Activated naive CD8-positive, alpha-beta T cell (primary cell): Measurements from ENCODE around the gene GRB10.

Experiments used
- H3K27ac Mint-ChIP-seq: one replicate; pipeline ENCODE4 v1.8.0; 2021; ENCODE audit warnings: mixed read lengths
- H3K27me3 Mint-ChIP-seq: one replicate; pipeline ENCODE4 v1.8.0; 2021; ENCODE audit warnings: mixed read lengths
- H3K36me3 Mint-ChIP-seq: one replicate; pipeline ENCODE4 v1.8.0; 2021; ENCODE audit warnings: mixed read lengths
- H3K4me1 Mint-ChIP-seq: one replicate; pipeline ENCODE4 v1.8.0; 2021; ENCODE audit warnings: low read depth, mixed read lengths
- H3K4me3 Mint-ChIP-seq: one replicate; pipeline ENCODE4 v1.8.0; 2021; ENCODE audit warnings: mild to moderate bottlenecking, mixed read lengths
- H3K9me3 Mint-ChIP-seq: one replicate; pipeline ENCODE4 v1.8.0; 2021; ENCODE audit warnings: low read depth, mixed read lengths

Gene GRB10

GRCh38 chr7:50564640-50565558 is 217.8 kb downstream of the GRB10 start, which contains the start of gene DDC:
Gene DDC, minus strand, starts transcription at chr7:50565405. Its CDS starts 21,320 bp downstream, at chr7:50544085.
- H3K27ac Mint-ChIP-seq = no peak within 1 kb of the TSS

GRCh38 chr7:50564171-50564570 is 218.5 kb downstream of the GRB10 start:
- no peaks in the 10 kb centered on the region for H3K36me3 Mint-ChIP-seq
- no peaks in the 10 kb centered on the region for H3K4me1 Mint-ChIP-seq
- H3K27me3 Mint-ChIP-seq = peaks cover under 1% of the 10 kb centered on the region
- no peaks in the 10 kb centered on the region for H3K9me3 Mint-ChIP-seq
- no peak overlapping the region for H3K27ac Mint-ChIP-seq
- no peak overlapping the region for H3K4me3 Mint-ChIP-seq

More at GRCh38 chr7:50564640-50565558, 217.8 kb downstream of the GRB10 start, which contains the start of gene DDC:
- H3K36me3 Mint-ChIP-seq = no peaks in the 10 kb centered on the region
- H3K9me3 Mint-ChIP-seq = no peaks in the 10 kb centered on the region
- H3K4me3 Mint-ChIP-seq = no peak within 1 kb of the TSS
- no peaks in the 10 kb centered on the region for H3K27me3 Mint-ChIP-seq
- H3K4me1 Mint-ChIP-seq = no peaks in the 10 kb centered on the region

- no peak overlapping the region for H3K27ac Mint-ChIP-seq
These were observed 220.6 kb downstream of the GRB10 start for GRCh38 chr7:50562136-50562535.

GRCh38 chr7:50560865-50561351 is 221.8 kb downstream of the GRB10 start:
- no peak overlapping the region for H3K4me3 Mint-ChIP-seq
- no peaks in the 10 kb centered on the region for H3K36me3 Mint-ChIP-seq
- H3K27me3 Mint-ChIP-seq = peaks cover 11% of the 10 kb centered on the region
- H3K27ac Mint-ChIP-seq = no peak overlapping the region
- no peaks in the 10 kb centered on the region for H3K9me3 Mint-ChIP-seq
- no peaks in the 10 kb centered on the region for H3K4me1 Mint-ChIP-seq

More at GRCh38 chr7:50562136-50562535, 220.6 kb downstream of the GRB10 start:
- no peaks in the 10 kb centered on the region for H3K4me1 Mint-ChIP-seq
- no peaks in the 10 kb centered on the region for H3K9me3 Mint-ChIP-seq
- peaks cover 7% of the 10 kb centered on the region for H3K27me3 Mint-ChIP-seq
- H3K4me3 Mint-ChIP-seq = no peak overlapping the region
- H3K36me3 Mint-ChIP-seq = no peaks in the 10 kb centered on the region

- peaks cover 11% of the 10 kb centered on the region for H3K27me3 Mint-ChIP-seq
- no peaks in the 10 kb centered on the region for H3K4me1 Mint-ChIP-seq
- H3K9me3 Mint-ChIP-seq = no peaks in the 10 kb centered on the region
- no peak overlapping the region for H3K27ac Mint-ChIP-seq
- H3K36me3 Mint-ChIP-seq = no peaks in the 10 kb centered on the region
- no peak overlapping the region for H3K4me3 Mint-ChIP-seq
These were observed 222.8 kb downstream of the GRB10 start for GRCh38 chr7:50559881-50560280.

GRCh38 chr7:50558294-50559053 is 224.2 kb downstream of the GRB10 start:
- Mint-ChIP-seq H3K4me3 (no peak overlapping the region), H3K27ac (no peak overlapping the region), H3K36me3 (no peaks in the 10 kb centered on the region), H3K4me1 (no peaks in the 10 kb centered on the region), H3K9me3 (no peaks in the 10 kb centered on the region), H3K27me3 (peaks cover 11% of the 10 kb centered on the region)

- Mint-ChIP-seq H3K4me3 (no peak overlapping the region), H3K9me3 (no peaks in the 10 kb centered on the region), H3K4me1 (no peaks in the 10 kb centered on the region), H3K27ac (no peak overlapping the region), H3K36me3 (no peaks in the 10 kb centered on the region), H3K27me3 (peaks cover 11% of the 10 kb centered on the region)
These were observed 225.6 kb downstream of the GRB10 start for GRCh38 chr7:50557099-50557498.

GRCh38 chr7:50556247-50556991 is 226.3 kb downstream of the GRB10 start:
- H3K27ac Mint-ChIP-seq = no peak overlapping the region
- peaks cover 11% of the 10 kb centered on the region for H3K27me3 Mint-ChIP-seq
- H3K36me3 Mint-ChIP-seq = no peaks in the 10 kb centered on the region
- no peaks in the 10 kb centered on the region for H3K9me3 Mint-ChIP-seq
- H3K4me1 Mint-ChIP-seq = no peaks in the 10 kb centered on the region
- H3K4me3 Mint-ChIP-seq = no peak overlapping the region

GRCh38 chr7:50555594-50556140 is 227.0 kb downstream of the GRB10 start:
- no peak overlapping the region for H3K27ac Mint-ChIP-seq
- H3K27me3 Mint-ChIP-seq = peaks cover 11% of the 10 kb centered on the region
- H3K4me1 Mint-ChIP-seq = no peaks in the 10 kb centered on the region
- H3K36me3 Mint-ChIP-seq = no peaks in the 10 kb centered on the region
- H3K4me3 Mint-ChIP-seq = no peak overlapping the region
- H3K9me3 Mint-ChIP-seq = no peaks in the 10 kb centered on the region

- no peaks in the 10 kb centered on the region for H3K36me3 Mint-ChIP-seq
- no peak overlapping the region for H3K4me3 Mint-ChIP-seq
- H3K9me3 Mint-ChIP-seq = no peaks in the 10 kb centered on the region
- H3K27me3 Mint-ChIP-seq = peaks cover 11% of the 10 kb centered on the region
- no peaks in the 10 kb centered on the region for H3K4me1 Mint-ChIP-seq
- H3K27ac Mint-ChIP-seq = no peak overlapping the region
These were observed 228.0 kb downstream of the GRB10 start for GRCh38 chr7:50554431-50555322.

GRCh38 chr7:50553973-50554372 is 228.7 kb downstream of the GRB10 start:
- Mint-ChIP-seq H3K4me1 (no peaks in the 10 kb centered on the region), H3K9me3 (no peaks in the 10 kb centered on the region), H3K4me3 (no peak overlapping the region), H3K27ac (no peak overlapping the region), H3K36me3 (no peaks in the 10 kb centered on the region), H3K27me3 (peaks cover 8% of the 10 kb centered on the region)

GRCh38 chr7:50552921-50553320 is 229.8 kb downstream of the GRB10 start:
- H3K9me3 Mint-ChIP-seq = no peaks in the 10 kb centered on the region
- no peak overlapping the region for H3K27ac Mint-ChIP-seq
- H3K27me3 Mint-ChIP-seq = peaks cover 5% of the 10 kb centered on the region
- no peaks in the 10 kb centered on the region for H3K36me3 Mint-ChIP-seq
- no peak overlapping the region for H3K4me3 Mint-ChIP-seq
- no peaks in the 10 kb centered on the region for H3K4me1 Mint-ChIP-seq

GRCh38 chr7:50552139-50552538 is 230.6 kb downstream of the GRB10 start:
- H3K9me3 Mint-ChIP-seq = no peaks in the 10 kb centered on the region
- no peak overlapping the region for H3K4me3 Mint-ChIP-seq
- H3K27me3 Mint-ChIP-seq = peaks cover 3% of the 10 kb centered on the region
- H3K4me1 Mint-ChIP-seq = no peaks in the 10 kb centered on the region
- H3K27ac Mint-ChIP-seq = no peak overlapping the region
- H3K36me3 Mint-ChIP-seq = no peaks in the 10 kb centered on the region
